Breast epithelium (tissue), 4 donors: ENCODE measurements around the gene KREMEN1. TPM values are rescaled to one million over a fixed set of nuclear protein-coding genes. Genes with fewer than 3 reads are reported as not detected.

Experiments
- DNase-seq, 2 donors: peaks; one replicate each; pipeline ENCODE4 v3.0.0-alpha.2; 2019; ENCODE audit warnings: low spot score in 2 of 2
- H3K27ac ChIP-seq, 2 donors: fragments of 200-600 bp; sonication (generic) in 1 of 2; one replicate each; pipeline ENCODE4 v1.5.1; 2016 to 2019; ENCODE audit warnings: mild to moderate bottlenecking in 1 of 2
- H3K27me3 ChIP-seq, 2 donors: fragments of 200-600 bp; sonication (generic) in 1 of 2; one replicate each; pipeline versions ENCODE4 v1.5.1 to v1.6.0; 2017 to 2019; ENCODE audit warnings: control low read depth in 1 of 2, mild to moderate bottlenecking in 1 of 2
- H3K36me3 ChIP-seq: fragments of 200-600 bp; one replicate; pipeline ENCODE4 v1.5.1; 2019
- H3K4me1 ChIP-seq, 2 donors: fragments of 200-600 bp; sonication (generic); one replicate each; pipeline ENCODE4 v1.5.1; 2016 to 2019; ENCODE audit warnings: control low read depth in 1 of 2
- H3K4me3 ChIP-seq, 3 donors: fragments of 200-600 bp; sonication (generic); 1 replicate in 2 of 3; 2 replicates in 1 of 3; pipeline ENCODE4 v1.5.1; 2016 to 2019; ENCODE audit warnings: mild to moderate bottlenecking in 3 of 3, moderate library complexity in 2 of 3
- H3K9me3 ChIP-seq, 2 donors: fragments of 200-600 bp; sonication (generic) in 1 of 2; one replicate each; pipeline ENCODE4 v1.5.1; 2016 to 2019; ENCODE audit warnings: control low read depth in 1 of 2
- POLR2A ChIP-seq: fragments of 450-650 bp; IDR thresholded peaks from one replicate; pipeline ENCODE4 v1.6.1; 2016; ENCODE audit warnings: antibody characterized with exemption, mild to moderate bottlenecking, moderate library complexity
- POLR2AphosphoS5 ChIP-seq, 3 donors: sonication (generic); formaldehyde crosslinking; IDR thresholded peaks; one replicate each; pipeline ENCODE4 v1.6.1; 2017; ENCODE audit warnings: antibody characterized with exemption in 3 of 3
- intact Hi-C: fragments of 100-400 bp; cut with DNase I; formaldehyde crosslinking; loops from one replicate; pipeline ENCODE4 v1.15.1; 2023; ENCODE audit warnings: low total_unique reads
- total RNA-seq, 3 donors: library from RNA; depleted of rRNA; stranded (reverse); fragments of >200 nt; gene quantifications; one replicate each; pipeline ENCODE4 v1.1.0, GENCODE V29; 2016
- TF ChIP-seq, protein P1 (sequence below), 3 donors: fragments of 450-650 bp; IDR thresholded peaks; one replicate each; pipeline ENCODE4 v1.5.1; 2016 to 2017; ENCODE audit warnings: antibody characterized with exemption in 3 of 3, mild to moderate bottlenecking in 3 of 3, moderate library complexity in 3 of 3

KREMEN1 gene, protein sequence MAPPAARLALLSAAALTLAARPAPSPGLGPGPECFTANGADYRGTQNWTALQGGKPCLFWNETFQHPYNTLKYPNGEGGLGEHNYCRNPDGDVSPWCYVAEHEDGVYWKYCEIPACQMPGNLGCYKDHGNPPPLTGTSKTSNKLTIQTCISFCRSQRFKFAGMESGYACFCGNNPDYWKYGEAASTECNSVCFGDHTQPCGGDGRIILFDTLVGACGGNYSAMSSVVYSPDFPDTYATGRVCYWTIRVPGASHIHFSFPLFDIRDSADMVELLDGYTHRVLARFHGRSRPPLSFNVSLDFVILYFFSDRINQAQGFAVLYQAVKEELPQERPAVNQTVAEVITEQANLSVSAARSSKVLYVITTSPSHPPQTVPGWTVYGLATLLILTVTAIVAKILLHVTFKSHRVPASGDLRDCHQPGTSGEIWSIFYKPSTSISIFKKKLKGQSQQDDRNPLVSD
- 10 to 100 TPM in 2 of 3 donors, 1 to 10 TPM in 1; 9.5 to 13.6 (median 13.5) TPM for total RNA-seq

DNA sequence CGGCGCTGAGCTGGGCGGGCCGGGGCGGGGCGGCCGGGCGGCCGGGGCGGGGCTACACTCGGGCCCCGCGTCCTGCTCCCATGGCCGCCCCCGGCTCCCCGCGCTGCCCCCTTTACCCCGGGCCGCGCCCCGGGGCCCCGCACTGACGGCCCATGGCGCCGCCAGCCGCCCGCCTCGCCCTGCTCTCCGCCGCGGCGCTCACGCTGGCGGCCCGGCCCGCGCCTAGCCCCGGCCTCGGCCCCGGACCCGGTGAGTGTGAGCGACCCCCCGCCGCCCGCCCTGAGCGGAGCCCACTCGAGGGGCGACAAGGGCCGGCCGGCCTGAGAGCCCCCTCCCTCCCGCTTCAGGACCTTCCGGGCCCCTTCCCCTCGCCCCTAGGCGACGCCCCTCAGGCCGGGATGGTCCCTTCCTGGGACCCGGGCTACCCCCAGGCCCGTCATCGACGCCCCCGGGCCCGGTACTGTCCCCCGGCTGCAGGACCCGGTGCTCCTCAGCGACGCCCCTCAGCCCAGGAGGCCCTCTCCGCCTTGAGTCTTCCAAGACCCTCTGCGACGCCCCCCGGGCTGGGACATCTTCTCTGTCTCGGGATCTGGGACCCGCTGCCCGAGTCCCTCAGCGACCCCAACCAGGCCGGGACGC lies at the start of gene KREMEN1:
Gene KREMEN1, plus strand, starts transcription at position 57 of the 639 bp plus-strand sequence. Its CDS starts 96 bp downstream, at position 153.
- intact Hi-C loops, result no loop called here
- DNase-seq, result no peak
- peak within 1 kb of the TSS; percentile 72 to 84 for H3K27ac ChIP-seq
- no peaks in the 10 kb centered on the region for H3K27me3 ChIP-seq
- H3K36me3 ChIP-seq, result no peaks in the 10 kb centered on the region
- no peak for TF ChIP-seq POLR2AphosphoS5 (IDR thresholded peaks at IDR 0.05)
- TF ChIP-seq, protein P1, sequence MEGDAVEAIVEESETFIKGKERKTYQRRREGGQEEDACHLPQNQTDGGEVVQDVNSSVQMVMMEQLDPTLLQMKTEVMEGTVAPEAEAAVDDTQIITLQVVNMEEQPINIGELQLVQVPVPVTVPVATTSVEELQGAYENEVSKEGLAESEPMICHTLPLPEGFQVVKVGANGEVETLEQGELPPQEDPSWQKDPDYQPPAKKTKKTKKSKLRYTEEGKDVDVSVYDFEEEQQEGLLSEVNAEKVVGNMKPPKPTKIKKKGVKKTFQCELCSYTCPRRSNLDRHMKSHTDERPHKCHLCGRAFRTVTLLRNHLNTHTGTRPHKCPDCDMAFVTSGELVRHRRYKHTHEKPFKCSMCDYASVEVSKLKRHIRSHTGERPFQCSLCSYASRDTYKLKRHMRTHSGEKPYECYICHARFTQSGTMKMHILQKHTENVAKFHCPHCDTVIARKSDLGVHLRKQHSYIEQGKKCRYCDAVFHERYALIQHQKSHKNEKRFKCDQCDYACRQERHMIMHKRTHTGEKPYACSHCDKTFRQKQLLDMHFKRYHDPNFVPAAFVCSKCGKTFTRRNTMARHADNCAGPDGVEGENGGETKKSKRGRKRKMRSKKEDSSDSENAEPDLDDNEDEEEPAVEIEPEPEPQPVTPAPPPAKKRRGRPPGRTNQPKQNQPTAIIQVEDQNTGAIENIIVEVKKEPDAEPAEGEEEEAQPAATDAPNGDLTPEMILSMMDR (IDR thresholded peaks at IDR 0.05), result no peak
- TF ChIP-seq POLR2A, result no peak
- H3K4me1 ChIP-seq, result peaks cover 6 to 7% of the 10 kb centered on the region in 2 donors
- H3K9me3 ChIP-seq, result no peaks in the 10 kb centered on the region
- H3K4me3 ChIP-seq, result peak within 1 kb of the TSS; percentile 86 to 98 (median 88)

DNA sequence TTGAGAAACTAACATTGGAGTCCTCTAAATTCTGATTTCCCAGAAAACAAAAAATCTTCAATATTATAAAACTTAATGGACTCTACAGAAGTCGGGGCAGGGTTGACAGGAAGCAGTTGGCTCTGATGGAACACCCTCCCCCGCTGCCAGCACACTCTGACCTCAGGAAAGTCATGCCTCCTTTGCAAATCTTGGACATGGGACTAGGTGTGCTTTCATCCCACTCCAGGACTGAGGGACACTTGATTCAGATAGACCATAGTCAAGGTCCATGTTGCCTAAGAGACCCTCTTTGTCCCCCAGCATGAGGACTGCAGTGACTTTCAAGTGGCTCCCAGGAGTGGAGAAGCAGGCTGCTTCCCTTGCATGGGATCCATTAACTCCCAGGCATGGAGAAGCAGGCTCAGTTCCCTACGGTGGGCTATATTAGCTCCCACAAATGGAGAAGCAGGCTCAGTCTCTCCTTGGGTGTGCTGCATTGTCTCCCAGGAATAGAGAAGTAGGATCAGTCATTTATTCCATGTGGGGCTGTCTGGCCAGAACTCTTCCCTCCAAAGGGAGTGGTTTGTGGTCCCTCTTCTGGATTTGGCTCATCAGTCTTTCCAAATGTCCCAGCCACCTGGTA lies 49.6 kb upstream of the KREMEN1 start:
- Histone ChIP-seq H3K27me3 (no peaks in the 10 kb centered on the region), H3K36me3 (no peaks in the 10 kb centered on the region), H3K9me3 (no peaks in the 10 kb centered on the region), H3K27ac (no peak overlapping the region), H3K4me3 (no peak overlapping the region), H3K4me1 (no peaks in the 10 kb centered on the region)
- TF ChIP-seq, protein P1 (IDR thresholded peaks at IDR 0.05), result no peak
- TF ChIP-seq POLR2AphosphoS5 (IDR thresholded peaks at IDR 0.05) (no peak), POLR2A (no peak)
- DNase-seq, result no peak
- intact Hi-C loops, result no loop called here

DNA sequence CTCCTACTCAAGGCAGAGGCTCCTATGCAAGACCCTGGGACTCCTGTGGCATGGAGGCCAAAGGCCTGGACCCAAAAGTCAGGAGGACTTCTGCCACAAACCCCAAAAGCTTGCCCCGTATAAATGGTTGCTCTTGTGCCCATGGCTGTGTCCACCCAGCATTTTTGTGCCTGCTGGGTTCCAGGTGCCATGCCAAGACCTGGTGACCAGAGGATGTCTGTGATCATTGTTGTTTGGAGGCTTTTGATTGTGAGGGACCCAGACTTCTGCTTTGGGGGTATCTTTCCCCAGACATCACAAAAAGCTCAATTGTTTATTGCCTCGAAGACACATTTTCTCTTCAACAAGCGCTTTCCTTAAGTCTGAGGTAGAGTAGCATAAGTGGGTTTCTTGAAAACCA lies 46.3 kb upstream of the KREMEN1 start:
- no peak for DNase-seq
- no peaks in the 10 kb centered on the region for H3K36me3 ChIP-seq
- TF ChIP-seq POLR2AphosphoS5 (IDR thresholded peaks at IDR 0.05), result no peak
- TF ChIP-seq POLR2A, result no peak
- TF ChIP-seq, protein P1 (IDR thresholded peaks at IDR 0.05), result no peak
- intact Hi-C loops, result no loop called here
- H3K9me3 ChIP-seq, result no peaks in the 10 kb centered on the region
- H3K27me3 ChIP-seq, result no peaks in the 10 kb centered on the region
- no peaks in the 10 kb centered on the region for H3K4me1 ChIP-seq
- no peak overlapping the region for H3K4me3 ChIP-seq
- no peak overlapping the region for H3K27ac ChIP-seq

DNA sequence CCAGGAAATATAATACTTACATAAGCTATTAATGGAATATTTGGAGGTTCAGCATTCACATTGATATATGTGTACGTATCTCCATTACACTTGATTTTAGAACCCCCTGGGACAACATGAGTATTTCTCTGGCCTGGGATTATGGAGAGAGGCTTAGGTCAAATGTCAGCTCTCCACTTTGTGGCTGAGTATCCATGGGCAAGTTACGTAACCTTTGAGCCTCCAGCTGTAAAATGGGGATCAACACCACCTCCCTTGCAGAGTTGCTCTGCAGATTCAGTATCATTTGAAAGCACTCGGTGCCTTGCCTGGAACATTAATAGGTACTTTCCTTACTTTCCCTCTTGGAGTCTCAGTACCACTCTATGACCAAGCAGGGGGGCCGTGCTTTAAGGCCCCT lies 44.4 kb upstream of the KREMEN1 start:
- no peaks in the 10 kb centered on the region for H3K4me1 ChIP-seq
- no peak overlapping the region for H3K4me3 ChIP-seq
- no peak overlapping the region for H3K27ac ChIP-seq
- H3K9me3 ChIP-seq, result no peaks in the 10 kb centered on the region
- TF ChIP-seq, protein P1 (IDR thresholded peaks at IDR 0.05), result no peak
- TF ChIP-seq POLR2A, result no peak
- TF ChIP-seq POLR2AphosphoS5 (IDR thresholded peaks at IDR 0.05), result no peak
- intact Hi-C loops, result no loop called here
- H3K27me3 ChIP-seq, result no peaks in the 10 kb centered on the region
- no peak for DNase-seq
- H3K36me3 ChIP-seq, result no peaks in the 10 kb centered on the region
